Measurements from ENCODE around the gene CCDC40. TPM values are rescaled to one million over a fixed set of nuclear protein-coding genes. Genes with fewer than 3 reads are reported as not detected.
A peak's percentile ranks its signal among the peaks of the same experiment; 100 is the strongest.

The CCDC40 gene
- total RNA-seq, 1 donor from 2014 or later = not detected

- H3K4me3 Mint-ChIP-seq (ENCODE audit: low read depth) = no peak overlapping the region
- peaks cover 1% of the 10 kb centered on the region for H3K4me1 Mint-ChIP-seq (ENCODE audit: low read depth)
- no peak for DNase-seq (ENCODE audit: low spot score)
- no peaks in the 10 kb centered on the region for H3K9me3 Mint-ChIP-seq
- H3K27me3 Mint-ChIP-seq (ENCODE audit: low read depth) = peaks cover 9% of the 10 kb centered on the region
- H3K27ac Mint-ChIP-seq = peak overlapping the region; percentile 48
- intact Hi-C loops (cut with micrococcal nuclease) = no loop called here
- peaks cover 58% of the 10 kb centered on the region for H3K36me3 Mint-ChIP-seq (ENCODE audit: low read depth)
Observed at GRCh38 chr17:80133626-80133970, 97.2 kb downstream of the CCDC40 start.

GRCh38 chr17:80137131-80137530 is 100.7 kb downstream of the CCDC40 start:
- Mint-ChIP-seq H3K4me1 (ENCODE audit: low read depth) (peaks cover 2% of the 10 kb centered on the region), H3K27me3 (ENCODE audit: low read depth) (no peaks in the 10 kb centered on the region), H3K4me3 (ENCODE audit: low read depth) (no peak overlapping the region), H3K9me3 (no peaks in the 10 kb centered on the region), H3K27ac (no peak overlapping the region), H3K36me3 (ENCODE audit: low read depth) (peaks cover 91% of the 10 kb centered on the region)
- no peak for DNase-seq (ENCODE audit: low spot score)
- intact Hi-C loops (cut with micrococcal nuclease) = no loop called here

- Mint-ChIP-seq H3K4me3 (ENCODE audit: low read depth) (no peak overlapping the region), H3K27ac (no peak overlapping the region), H3K27me3 (ENCODE audit: low read depth) (no peaks in the 10 kb centered on the region), H3K9me3 (no peaks in the 10 kb centered on the region), H3K36me3 (ENCODE audit: low read depth) (peaks cover 90% of the 10 kb centered on the region), H3K4me1 (ENCODE audit: low read depth) (peaks cover 5% of the 10 kb centered on the region)
- no peak for DNase-seq (ENCODE audit: low spot score)
- intact Hi-C loops (cut with micrococcal nuclease) = no loop called here
Observed at GRCh38 chr17:80138856-80139426, 102.5 kb downstream of the CCDC40 start.

- H3K4me3 Mint-ChIP-seq (ENCODE audit: low read depth) = no peak overlapping the region
- intact Hi-C loops (cut with micrococcal nuclease) = no loop called here
- H3K4me1 Mint-ChIP-seq (ENCODE audit: low read depth) = peaks cover 23% of the 10 kb centered on the region
- no peak overlapping the region for H3K27ac Mint-ChIP-seq
- H3K27me3 Mint-ChIP-seq (ENCODE audit: low read depth) = no peaks in the 10 kb centered on the region
- H3K9me3 Mint-ChIP-seq = no peaks in the 10 kb centered on the region
- DNase-seq (ENCODE audit: low spot score) = no peak
- H3K36me3 Mint-ChIP-seq (ENCODE audit: low read depth) = peaks cover 88% of the 10 kb centered on the region
Observed at GRCh38 chr17:80141463-80142165, 105.2 kb downstream of the CCDC40 start.

GRCh38 chr17:80142929-80143328 is 106.5 kb downstream of the CCDC40 start:
- peaks cover 79% of the 10 kb centered on the region for H3K36me3 Mint-ChIP-seq (ENCODE audit: low read depth)
- H3K27me3 Mint-ChIP-seq (ENCODE audit: low read depth) = no peaks in the 10 kb centered on the region
- H3K4me1 Mint-ChIP-seq (ENCODE audit: low read depth) = peaks cover 23% of the 10 kb centered on the region
- no peak overlapping the region for H3K27ac Mint-ChIP-seq
- no peaks in the 10 kb centered on the region for H3K9me3 Mint-ChIP-seq
- no peak overlapping the region for H3K4me3 Mint-ChIP-seq (ENCODE audit: low read depth)
- intact Hi-C loops (cut with micrococcal nuclease) = no loop called here
- DNase-seq (ENCODE audit: low spot score) = no peak

- Mint-ChIP-seq H3K9me3 (no peaks in the 10 kb centered on the region), H3K27ac (peak overlapping the region; percentile 65), H3K36me3 (ENCODE audit: low read depth) (peaks cover 55% of the 10 kb centered on the region), H3K27me3 (ENCODE audit: low read depth) (no peaks in the 10 kb centered on the region), H3K4me3 (ENCODE audit: low read depth) (peak overlapping the region; percentile 94), H3K4me1 (ENCODE audit: low read depth) (peaks cover 26% of the 10 kb centered on the region)
- DNase-seq (ENCODE audit: low spot score) = no peak
- intact Hi-C loops (cut with micrococcal nuclease) = loop anchor here (2.0 to 5.0 kb wide), 3 partner anchors 43 to 117 kb away; partner anchors contain the start of gene GAA
Observed at GRCh38 chr17:80145076-80146075, 108.9 kb downstream of the CCDC40 start.

GRCh38 chr17:80146121-80147034 is 109.9 kb downstream of the CCDC40 start:
- DNase-seq (ENCODE audit: low spot score) = peak; percentile 28
- no peaks in the 10 kb centered on the region for H3K9me3 Mint-ChIP-seq
- peak overlapping the region; percentile 94 for H3K27ac Mint-ChIP-seq
- peaks cover 26% of the 10 kb centered on the region for H3K4me1 Mint-ChIP-seq (ENCODE audit: low read depth)
- H3K36me3 Mint-ChIP-seq (ENCODE audit: low read depth) = peaks cover 48% of the 10 kb centered on the region
- no peaks in the 10 kb centered on the region for H3K27me3 Mint-ChIP-seq (ENCODE audit: low read depth)
- peak overlapping the region; percentile 97 for H3K4me3 Mint-ChIP-seq (ENCODE audit: low read depth)
- intact Hi-C loops (cut with micrococcal nuclease) = loop anchor here (2.0 to 5.0 kb wide), 3 partner anchors 44 to 116 kb away; partner anchors contain the start of gene GAA

- intact Hi-C loops (cut with micrococcal nuclease) = loop anchor here (2.0 to 5.0 kb wide), 3 partner anchors 45 to 116 kb away; partner anchors contain the start of gene GAA
- Mint-ChIP-seq H3K27me3 (ENCODE audit: low read depth) (no peaks in the 10 kb centered on the region), H3K36me3 (ENCODE audit: low read depth) (peaks cover 39% of the 10 kb centered on the region), H3K27ac (peak within 1 kb of the TSS; percentile 94), H3K4me1 (ENCODE audit: low read depth) (peaks cover 27% of the 10 kb centered on the region), H3K9me3 (peaks cover 3% of the 10 kb centered on the region), H3K4me3 (ENCODE audit: low read depth) (peak within 1 kb of the TSS; percentile 97)
- DNase-seq (ENCODE audit: low spot score) = peak; percentile 98
Observed at GRCh38 chr17:80147035-80147822, 110.8 kb downstream of the CCDC40 start, which contains the start of gene EIF4A3. TSS of gene EIF4A3 (minus strand) at chr17:80147128. CDS start at chr17:80146961, 167 bp downstream.

Other genes with a start within 250 kb of the CCDC40 start
- 8.6 and 9.9 TPM in 2 replicates for gene CBX8, start 239.6 kb upstream of the CCDC40 start, total RNA-seq
- gene CBX4, start 197.2 kb upstream of the CCDC40 start, total RNA-seq = 18.5 and 25.0 TPM in 2 replicates
- 1.4 and 2.0 TPM in 2 replicates for gene TBC1D16, start 770 bp upstream of the CCDC40 start, total RNA-seq
- gene GAA, start 64.9 kb downstream of the CCDC40 start, total RNA-seq = 23.6 and 26.1 TPM in 2 replicates
- 167 and 169 TPM in 2 replicates for gene EIF4A3, start 110.5 kb downstream of the CCDC40 start, total RNA-seq
- gene CARD14, start 133.4 kb downstream of the CCDC40 start, total RNA-seq = not detected in 2 replicates
- gene SGSH, start 183.7 kb downstream of the CCDC40 start, total RNA-seq = 25.5 and 29.0 TPM in 2 replicates
- 9.7 TPM in 2 replicates for gene SLC26A11, start 183.8 kb downstream of the CCDC40 start, total RNA-seq
- 297 and 309 TPM in 2 replicates for gene RNF213, start 224.2 kb downstream of the CCDC40 start, total RNA-seq

Data from activated T-helper 2 cell treated with anti-CD3 and anti-CD28 coated beads, Interferon-gamma antibody, Interleukin-2, Interleukin-4, amounts not matched to agents 10 μg/mL and 5 μg/mL and 100 μg/mL, durations not matched to agents 14 hours and 24 hours and 36 hours (primary cell).